ENCODE measurements around the gene ALOX12B. TPM values are rescaled to one million over a fixed set of nuclear protein-coding genes. Genes with fewer than 3 reads are reported as not detected.

Gene ALOX12B
- total and polyA plus RNA-seq, 2 donors (not counting 1 experiment from before 2014, with no cell fraction given): 0.57 to 0.69 TPM

GRCh38 chr17:8087952-8088230, 375 bp upstream of the ALOX12B start:
- no peak overlapping the region for H3K9ac ChIP-seq (ENCODE audit: low read length)
- H3K27ac ChIP-seq (ENCODE audit: low read length in 2 of 2): no peak overlapping the region
- peaks cover 20 to 37% of the 10 kb centered on the region in 2 donors for H3K4me1 ChIP-seq (ENCODE audit: control insufficient read depth in 2 of 2, insufficient read depth in 2 of 2, low read length in 2 of 2)
- H3K79me2 ChIP-seq (ENCODE audit: control insufficient read depth, insufficient read depth, low read length): no peaks in the 10 kb centered on the region
- ATAC-seq (ENCODE audit: low read depth) (no peak), DNase-seq (no peak)
- no peak overlapping the region for H2AFZ ChIP-seq (ENCODE audit: insufficient read depth, low read depth, low read length, poor library complexity, severe bottlenecking)
- no peaks in the 10 kb centered on the region for H3K36me3 ChIP-seq (replicated peaks in 1 of 2; ENCODE audit: control extremely low read depth in 1 of 2, control insufficient read depth in 1 of 2, extremely low read depth in 1 of 2, insufficient read depth in 2 of 2, low read length in 1 of 2)
- intact Hi-C loops (cut with micrococcal nuclease): no loop called here
- H3K27ac Mint-ChIP-seq: no peak overlapping the region
- no peaks in the 10 kb centered on the region for H3K9me3 Mint-ChIP-seq (ENCODE audit: insufficient read depth)
- no peak overlapping the region for H3K4me2 ChIP-seq (replicated peaks; ENCODE audit: low read depth, low read length, poor library complexity, severe bottlenecking)
- ChIA-PET POLR2A (interaction anchor here (0.9 kb wide), 1 partner anchor 69 kb away, joined by 6 read pairs; no protein-coding TSS in a partner anchor), CTCF (interaction anchor here (0.7 to 9.8 kb wide), 7 partner anchors 10 to 290 kb away, joined by 3 to 165 read pairs (median 4); no protein-coding TSS in a partner anchor)
- TF ChIP-seq, protein P1, sequence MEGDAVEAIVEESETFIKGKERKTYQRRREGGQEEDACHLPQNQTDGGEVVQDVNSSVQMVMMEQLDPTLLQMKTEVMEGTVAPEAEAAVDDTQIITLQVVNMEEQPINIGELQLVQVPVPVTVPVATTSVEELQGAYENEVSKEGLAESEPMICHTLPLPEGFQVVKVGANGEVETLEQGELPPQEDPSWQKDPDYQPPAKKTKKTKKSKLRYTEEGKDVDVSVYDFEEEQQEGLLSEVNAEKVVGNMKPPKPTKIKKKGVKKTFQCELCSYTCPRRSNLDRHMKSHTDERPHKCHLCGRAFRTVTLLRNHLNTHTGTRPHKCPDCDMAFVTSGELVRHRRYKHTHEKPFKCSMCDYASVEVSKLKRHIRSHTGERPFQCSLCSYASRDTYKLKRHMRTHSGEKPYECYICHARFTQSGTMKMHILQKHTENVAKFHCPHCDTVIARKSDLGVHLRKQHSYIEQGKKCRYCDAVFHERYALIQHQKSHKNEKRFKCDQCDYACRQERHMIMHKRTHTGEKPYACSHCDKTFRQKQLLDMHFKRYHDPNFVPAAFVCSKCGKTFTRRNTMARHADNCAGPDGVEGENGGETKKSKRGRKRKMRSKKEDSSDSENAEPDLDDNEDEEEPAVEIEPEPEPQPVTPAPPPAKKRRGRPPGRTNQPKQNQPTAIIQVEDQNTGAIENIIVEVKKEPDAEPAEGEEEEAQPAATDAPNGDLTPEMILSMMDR (IDR thresholded peaks at IDR 0.05): no peak
- no peak for TF ChIP-seq EZH2 (IDR thresholded peaks at IDR 0.05; ENCODE audit: borderline replicate concordance, insufficient read depth, low read depth, low read length, poor library complexity, severe bottlenecking)
- no peaks in the 10 kb centered on the region for H4K20me1 ChIP-seq (ENCODE audit: control insufficient read depth, insufficient read depth, low read length, poor library complexity, severe bottlenecking)
- peaks cover 29% of the 10 kb centered on the region for H3K4me1 Mint-ChIP-seq
- no peak overlapping the region for H3K4me3 Mint-ChIP-seq
- H3K27me3 Mint-ChIP-seq: peaks cover 3% of the 10 kb centered on the region
- 93% methylated on average over 3 of the region's 5 CpGs for WGBS (ENCODE audit: insufficient coverage)
- H3K9me3 ChIP-seq (ENCODE audit: control extremely low read depth in 1 of 3, control insufficient read depth in 2 of 3, insufficient read depth in 1 of 3, low read length in 2 of 3): peaks cover 0 to 12% (median 0%) of the 10 kb centered on the region in 3 donors
- no peaks in the 10 kb centered on the region for H3K27me3 ChIP-seq (replicated peaks in 1 of 4; ENCODE audit: control extremely low read depth in 1 of 4, control insufficient read depth in 3 of 4, insufficient read depth in 4 of 4, low read length in 3 of 4)
- no peak overlapping the region for H3K4me3 ChIP-seq (ENCODE audit: control extremely low read depth in 1 of 5, extremely low read depth in 1 of 5, insufficient read depth in 1 of 5, low read depth in 2 of 5, low read length in 4 of 5)

DNA sequence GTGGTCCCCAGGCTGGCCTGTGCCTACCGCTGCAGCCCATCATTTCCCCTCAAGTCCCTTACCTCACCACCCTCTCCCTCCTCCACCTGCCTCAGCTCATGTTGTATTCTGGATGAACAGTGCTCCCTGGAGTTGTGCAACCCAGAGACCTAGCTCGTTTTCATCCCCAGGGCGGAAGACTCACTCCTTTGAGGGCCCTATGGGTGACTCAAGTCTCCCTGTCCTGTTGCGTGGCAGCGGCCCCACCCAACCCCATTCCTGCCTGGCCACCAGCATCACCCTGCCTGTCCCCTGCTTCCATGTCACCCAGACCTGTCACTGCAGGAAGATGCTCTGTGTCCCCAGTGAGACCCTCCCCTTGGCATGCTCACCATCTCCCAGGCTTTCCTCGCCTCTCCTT, 3.3 kb downstream of the ALOX12B start:
- peaks cover 6 to 15% of the 10 kb centered on the region in 2 donors for H3K4me1 ChIP-seq (ENCODE audit: control insufficient read depth in 2 of 2, insufficient read depth in 2 of 2, low read length in 2 of 2)
- Mint-ChIP-seq H3K9me3 (ENCODE audit: insufficient read depth) (no peaks in the 10 kb centered on the region), H3K4me3 (no peak overlapping the region), H3K27ac (no peak overlapping the region), H3K27me3 (peaks cover 3% of the 10 kb centered on the region), H3K4me1 (peaks cover 15% of the 10 kb centered on the region)
- WGBS (ENCODE audit: insufficient coverage): 90% methylated on average over 5 of the region's 6 CpGs
- POLR2A ChIA-PET: no interaction called here
- H4K20me1 ChIP-seq (ENCODE audit: control insufficient read depth, insufficient read depth, low read length, poor library complexity, severe bottlenecking): peaks cover 9% of the 10 kb centered on the region
- no peak overlapping the region for H2AFZ ChIP-seq (ENCODE audit: insufficient read depth, low read depth, low read length, poor library complexity, severe bottlenecking)
- H3K9me3 ChIP-seq (ENCODE audit: control extremely low read depth in 1 of 3, control insufficient read depth in 2 of 3, insufficient read depth in 1 of 3, low read length in 2 of 3): no peaks in the 10 kb centered on the region
- no peak overlapping the region for H3K4me3 ChIP-seq (ENCODE audit: control extremely low read depth in 1 of 5, extremely low read depth in 1 of 5, insufficient read depth in 1 of 5, low read depth in 2 of 5, low read length in 4 of 5)
- peaks cover 0 to 3% (median 0%) of the 10 kb centered on the region in 4 experiments for H3K27me3 ChIP-seq (replicated peaks in 1 of 4; ENCODE audit: control extremely low read depth in 1 of 4, control insufficient read depth in 3 of 4, insufficient read depth in 4 of 4, low read length in 3 of 4)
- peaks cover 7% of the 10 kb centered on the region for H3K79me2 ChIP-seq (ENCODE audit: control insufficient read depth, insufficient read depth, low read length)
- DNase-seq (no peak), ATAC-seq (ENCODE audit: low read depth) (no peak)
- intact Hi-C loops (cut with micrococcal nuclease): no loop called here
- H3K27ac ChIP-seq (ENCODE audit: low read length in 2 of 2): no peak overlapping the region
- H3K36me3 ChIP-seq (replicated peaks in 1 of 2; ENCODE audit: control extremely low read depth in 1 of 2, control insufficient read depth in 1 of 2, extremely low read depth in 1 of 2, insufficient read depth in 2 of 2, low read length in 1 of 2): no peaks in the 10 kb centered on the region
- CTCF ChIA-PET: interaction anchor here (1.2 to 3.0 kb wide), 5 partner anchors 9 to 26 kb away, joined by 3 to 16 read pairs (median 13); no protein-coding TSS in a partner anchor
- TF ChIP-seq, protein P1 (IDR thresholded peaks at IDR 0.05): no peak
- TF ChIP-seq EZH2 (IDR thresholded peaks at IDR 0.05; ENCODE audit: borderline replicate concordance, insufficient read depth, low read depth, low read length, poor library complexity, severe bottlenecking): no peak
- H3K4me2 ChIP-seq (replicated peaks; ENCODE audit: low read depth, low read length, poor library complexity, severe bottlenecking): no peak overlapping the region
- H3K9ac ChIP-seq (ENCODE audit: low read length): no peak overlapping the region

Measured in B cell (primary cell).